ENCODE measurements around the gene ADAMTSL1. TPM values are rescaled to one million over a fixed set of nuclear protein-coding genes. Genes with fewer than 3 reads are reported as not detected.

Gene ADAMTSL1
- total and polyA plus RNA-seq, 2 experiments from 2014 or later, result 2.3 to 5.0 TPM

DNA sequence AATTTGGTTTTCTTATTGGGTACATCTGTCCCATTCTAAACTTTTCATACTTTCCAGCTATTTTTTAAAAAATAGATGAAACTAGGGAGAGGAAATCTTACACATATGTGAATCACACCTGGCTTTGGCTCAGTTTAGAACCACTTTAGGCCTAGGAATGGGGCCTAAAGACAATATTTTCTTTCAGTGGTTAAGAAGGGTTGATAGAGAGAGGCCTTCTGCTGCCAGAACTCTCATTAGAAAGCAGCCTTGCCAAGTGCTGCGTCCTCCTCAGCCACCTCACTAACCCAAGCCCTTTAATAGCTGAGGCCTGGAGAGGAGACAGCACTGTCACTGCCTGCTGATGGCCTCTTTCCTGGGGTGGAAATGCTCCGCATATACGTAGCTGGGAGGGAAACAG, 391.6 kb downstream of the ADAMTSL1 start (continued):
- TF ChIP-seq ZNF462 (CRISPR knock-in tag; IDR thresholded peaks at IDR 0.05) (no peak), ZNF331 (CRISPR knock-in tag; IDR thresholded peaks at IDR 0.05; ENCODE audit: low read depth) (no peak), CTCF (conservative IDR thresholded peaks at IDR 0.05; ENCODE audit: low read depth in 2 of 2) (no peak), JUNB (IDR thresholded peaks at IDR 0.05; ENCODE audit: unreplicated experiment) (no peak)

DNA sequence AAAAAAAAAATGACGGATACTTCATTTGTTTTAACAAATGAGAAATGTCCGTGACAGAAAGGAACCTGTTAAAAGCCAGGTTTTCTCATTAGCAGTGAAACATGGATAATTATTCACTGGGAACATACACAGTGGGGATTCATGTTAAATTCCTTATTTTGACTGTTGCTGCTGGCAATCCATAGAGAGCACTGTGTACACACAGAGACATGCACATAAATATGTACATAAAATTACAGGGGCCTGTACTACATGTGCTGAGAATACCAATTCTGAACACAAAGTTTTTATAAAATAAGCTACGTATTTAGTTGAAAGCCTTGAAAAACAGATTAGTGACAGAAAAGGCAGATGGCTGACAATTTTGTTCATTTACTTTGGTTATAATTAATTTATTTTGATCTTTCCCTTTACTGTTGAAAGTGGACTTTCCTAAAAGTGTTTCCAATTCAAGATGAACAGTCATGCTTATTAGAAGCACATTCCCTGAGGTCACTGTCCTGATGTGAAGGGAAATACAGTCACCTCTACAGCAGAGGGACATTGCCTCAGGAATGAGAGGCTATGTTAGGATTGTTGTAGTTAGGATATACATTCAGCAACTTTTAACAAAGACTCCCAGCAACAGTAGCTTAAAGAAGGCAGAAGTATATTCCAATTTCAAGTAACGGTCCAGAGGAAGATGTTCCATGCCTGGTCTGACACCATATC, 392.3 kb downstream of the ADAMTSL1 start:
- no peaks in the 10 kb centered on the region for H3K9me2 ChIP-seq (ENCODE audit: insufficient read depth)
- no peak overlapping the region for H3K4me2 ChIP-seq
- Mint-ChIP-seq H3K4me3 (no peak overlapping the region), H3K27ac (no peak overlapping the region), H3K27me3 (ENCODE audit: insufficient read depth, low read depth, poor library complexity) (no peaks in the 10 kb centered on the region), H3K4me1 (peaks cover 11% of the 10 kb centered on the region), H3K9me3 (peaks cover 5% of the 10 kb centered on the region; the same call in 1 of the 3 replicates), H3K36me3 (ENCODE audit: low read depth) (no peaks in the 10 kb centered on the region)
- H3K79me2 ChIP-seq (replicated peaks; ENCODE audit: insufficient read depth), result no peaks in the 10 kb centered on the region
- H3K36me3 ChIP-seq (ENCODE audit: insufficient read depth), result no peaks in the 10 kb centered on the region
- H3F3A ChIP-seq (replicated peaks; ENCODE audit: low read depth), result no peaks in the 10 kb centered on the region
- no peak for ATAC-seq
- H4K20me1 ChIP-seq (replicated peaks; ENCODE audit: insufficient read depth), result no peaks in the 10 kb centered on the region
- H2AFZ ChIP-seq, result no peak overlapping the region
- no peak for DNase-seq (ENCODE audit: low spot score)
- H3K4me3 ChIP-seq, result no peak overlapping the region
- H3K27ac ChIP-seq (ENCODE audit: low read depth), result no peak overlapping the region
- no peaks in the 10 kb centered on the region for H3K4me1 ChIP-seq (ENCODE audit: insufficient read depth)
- no peaks in the 10 kb centered on the region for H3K27me3 ChIP-seq (ENCODE audit: insufficient read depth)
- TF ChIP-seq, protein P1, sequence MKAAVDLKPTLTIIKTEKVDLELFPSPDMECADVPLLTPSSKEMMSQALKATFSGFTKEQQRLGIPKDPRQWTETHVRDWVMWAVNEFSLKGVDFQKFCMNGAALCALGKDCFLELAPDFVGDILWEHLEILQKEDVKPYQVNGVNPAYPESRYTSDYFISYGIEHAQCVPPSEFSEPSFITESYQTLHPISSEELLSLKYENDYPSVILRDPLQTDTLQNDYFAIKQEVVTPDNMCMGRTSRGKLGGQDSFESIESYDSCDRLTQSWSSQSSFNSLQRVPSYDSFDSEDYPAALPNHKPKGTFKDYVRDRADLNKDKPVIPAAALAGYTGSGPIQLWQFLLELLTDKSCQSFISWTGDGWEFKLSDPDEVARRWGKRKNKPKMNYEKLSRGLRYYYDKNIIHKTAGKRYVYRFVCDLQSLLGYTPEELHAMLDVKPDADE (IDR thresholded peaks at IDR 0.05), result no peak
- TF ChIP-seq ZNF331 (CRISPR knock-in tag; IDR thresholded peaks at IDR 0.05; ENCODE audit: low read depth) (no peak), STAT1 (IDR thresholded peaks at IDR 0.05; ENCODE audit: unreplicated experiment) (no peak), EZH2phosphoT487 (IDR thresholded peaks at IDR 0.05; ENCODE audit: unreplicated experiment) (no peak), EZH2 (IDR thresholded peaks at IDR 0.05; ENCODE audit: low read depth, unreplicated experiment) (no peak), POLR2AphosphoS5 (IDR thresholded peaks at IDR 0.05; ENCODE audit: low read depth) (no peak), NANOG (IDR thresholded peaks at IDR 0.05; ENCODE audit: borderline replicate concordance) (no peak)
- TF ChIP-seq, protein P2, sequence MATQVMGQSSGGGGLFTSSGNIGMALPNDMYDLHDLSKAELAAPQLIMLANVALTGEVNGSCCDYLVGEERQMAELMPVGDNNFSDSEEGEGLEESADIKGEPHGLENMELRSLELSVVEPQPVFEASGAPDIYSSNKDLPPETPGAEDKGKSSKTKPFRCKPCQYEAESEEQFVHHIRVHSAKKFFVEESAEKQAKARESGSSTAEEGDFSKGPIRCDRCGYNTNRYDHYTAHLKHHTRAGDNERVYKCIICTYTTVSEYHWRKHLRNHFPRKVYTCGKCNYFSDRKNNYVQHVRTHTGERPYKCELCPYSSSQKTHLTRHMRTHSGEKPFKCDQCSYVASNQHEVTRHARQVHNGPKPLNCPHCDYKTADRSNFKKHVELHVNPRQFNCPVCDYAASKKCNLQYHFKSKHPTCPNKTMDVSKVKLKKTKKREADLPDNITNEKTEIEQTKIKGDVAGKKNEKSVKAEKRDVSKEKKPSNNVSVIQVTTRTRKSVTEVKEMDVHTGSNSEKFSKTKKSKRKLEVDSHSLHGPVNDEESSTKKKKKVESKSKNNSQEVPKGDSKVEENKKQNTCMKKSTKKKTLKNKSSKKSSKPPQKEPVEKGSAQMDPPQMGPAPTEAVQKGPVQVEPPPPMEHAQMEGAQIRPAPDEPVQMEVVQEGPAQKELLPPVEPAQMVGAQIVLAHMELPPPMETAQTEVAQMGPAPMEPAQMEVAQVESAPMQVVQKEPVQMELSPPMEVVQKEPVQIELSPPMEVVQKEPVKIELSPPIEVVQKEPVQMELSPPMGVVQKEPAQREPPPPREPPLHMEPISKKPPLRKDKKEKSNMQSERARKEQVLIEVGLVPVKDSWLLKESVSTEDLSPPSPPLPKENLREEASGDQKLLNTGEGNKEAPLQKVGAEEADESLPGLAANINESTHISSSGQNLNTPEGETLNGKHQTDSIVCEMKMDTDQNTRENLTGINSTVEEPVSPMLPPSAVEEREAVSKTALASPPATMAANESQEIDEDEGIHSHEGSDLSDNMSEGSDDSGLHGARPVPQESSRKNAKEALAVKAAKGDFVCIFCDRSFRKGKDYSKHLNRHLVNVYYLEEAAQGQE (IDR thresholded peaks at IDR 0.05; ENCODE audit: unreplicated experiment), result no peak
